ENCODE measurements around the gene NUP210. TPM values are rescaled to one million over a fixed set of nuclear protein-coding genes. Genes with fewer than 3 reads are reported as not detected.

Gene NUP210
- polyA plus RNA-seq, 1 of the 3 experiments (the other 2 are of a cell fraction) = 1.8 TPM

- H3K9me2 ChIP-seq = no peaks in the 10 kb centered on the region
- no peaks in the 10 kb centered on the region for H3K9me3 ChIP-seq
- H3F3A ChIP-seq (replicated peaks; ENCODE audit: insufficient read depth) = no peaks in the 10 kb centered on the region
- H3K4me3 ChIP-seq (ENCODE audit: low read depth in 2 of 2, low read length in 1 of 2) = no peak overlapping the region
- no peak overlapping the region for H3K27ac ChIP-seq (ENCODE audit: low read depth in 2 of 2, low read length in 1 of 2)
- 61% methylated on average over 8 of the region's 14 CpGs for WGBS (ENCODE audit: low lambda C conversion rate)
- no peaks in the 10 kb centered on the region; the same call in 1 of the 2 replicates for H3K27me3 ChIP-seq (ENCODE audit: insufficient read depth)
- peaks cover 0 to 7% of the 10 kb centered on the region in 2 experiments; a peak in 2 of 4 replicates for H3K4me1 ChIP-seq (ENCODE audit: control insufficient read depth in 1 of 2, insufficient read depth in 2 of 2, low read depth in 1 of 2, low read length in 1 of 2)
- CTCF ChIA-PET = interaction anchor here (1.0 to 1.9 kb wide), 2 partner anchors 8 to 14 kb away, joined by 3 to 8 read pairs; no protein-coding TSS in a partner anchor
- TF ChIP-seq EZH2phosphoT487 (IDR thresholded peaks at IDR 0.05; ENCODE audit: borderline replicate concordance, low read depth) (no peak), FOSL2 (IDR thresholded peaks at IDR 0.05; ENCODE audit: borderline replicate concordance, low read depth) (no peak)
- DNase-seq = no peak
- no peak overlapping the region for H3K9ac ChIP-seq
- POLR2A ChIA-PET = no interaction called here
- no peak overlapping the region for H2AFZ ChIP-seq (ENCODE audit: low read depth)
- no peaks in the 10 kb centered on the region for H3K79me2 ChIP-seq (ENCODE audit: insufficient read depth)
- no peaks in the 10 kb centered on the region for H3K36me3 ChIP-seq (replicated peaks in 1 of 2; ENCODE audit: control insufficient read depth in 1 of 2, insufficient read depth in 2 of 2, low read length in 1 of 2)
- no peaks in the 10 kb centered on the region for H4K20me1 ChIP-seq (ENCODE audit: insufficient read depth)
- H3K4me2 ChIP-seq = no peak overlapping the region
Measured at GRCh38 chr3:13275376-13276005, 144.6 kb downstream of the NUP210 start.

- H3K9me3 ChIP-seq = no peaks in the 10 kb centered on the region
- no peaks in the 10 kb centered on the region for H4K20me1 ChIP-seq (ENCODE audit: insufficient read depth)
- DNase-seq = no peak
- H3K4me1 ChIP-seq (ENCODE audit: control insufficient read depth in 1 of 2, insufficient read depth in 2 of 2, low read depth in 1 of 2, low read length in 1 of 2) = peaks cover 0 to 7% of the 10 kb centered on the region in 2 experiments; a peak in 2 of 4 replicates
- no peak overlapping the region for H2AFZ ChIP-seq (ENCODE audit: low read depth)
- H3K9me2 ChIP-seq = no peaks in the 10 kb centered on the region
- H3K27me3 ChIP-seq (ENCODE audit: insufficient read depth) = no peaks in the 10 kb centered on the region; the same call in 1 of the 2 replicates
- no peaks in the 10 kb centered on the region for H3F3A ChIP-seq (replicated peaks; ENCODE audit: insufficient read depth)
- H3K4me3 ChIP-seq (ENCODE audit: low read depth in 2 of 2, low read length in 1 of 2) = no peak overlapping the region
- 53% methylated on average over 7 of the region's 14 CpGs for WGBS (ENCODE audit: low lambda C conversion rate)
- no peaks in the 10 kb centered on the region for H3K36me3 ChIP-seq (replicated peaks in 1 of 2; ENCODE audit: control insufficient read depth in 1 of 2, insufficient read depth in 2 of 2, low read length in 1 of 2)
- POLR2A ChIA-PET = no interaction called here
- no peaks in the 10 kb centered on the region for H3K79me2 ChIP-seq (ENCODE audit: insufficient read depth)
- H3K27ac ChIP-seq (ENCODE audit: low read depth in 2 of 2, low read length in 1 of 2) = no peak overlapping the region
- H3K9ac ChIP-seq = no peak overlapping the region
- CTCF ChIA-PET = interaction anchor here (0.6 to 1.9 kb wide), 4 partner anchors 8 to 667 kb away, joined by 3 to 8 read pairs (median 3); no protein-coding TSS in a partner anchor
- no peak overlapping the region for H3K4me2 ChIP-seq
- TF ChIP-seq IRF3 (IDR thresholded peaks at IDR 0.05; ENCODE audit: low read depth, low read length) = no peak
- no peak for TF ChIP-seq SMC3 (IDR thresholded peaks at IDR 0.05; ENCODE audit: low read depth, low read length)
- no peak for TF ChIP-seq TEAD4 (IDR thresholded peaks at IDR 0.05; ENCODE audit: borderline replicate concordance, insufficient read depth)
- TF ChIP-seq RCOR1 (IDR thresholded peaks at IDR 0.05; ENCODE audit: low read length) = no peak
- TF ChIP-seq GABPA (IDR thresholded peaks at IDR 0.05; ENCODE audit: low read depth) = no peak
- TF ChIP-seq FOXJ3 (CRISPR knock-in tag; IDR thresholded peaks at IDR 0.05) = no peak
- no peak for TF ChIP-seq ZBTB33 (IDR thresholded peaks at IDR 0.05; ENCODE audit: borderline replicate concordance, low read depth)
- no peak for TF ChIP-seq PBX3 (IDR thresholded peaks at IDR 0.05)
- TF ChIP-seq JUND (IDR thresholded peaks at IDR 0.05) = no peak
- TF ChIP-seq GATA2 (CRISPR knock-in tag; IDR thresholded peaks at IDR 0.05) = no peak
- no peak for TF ChIP-seq MXI1 (IDR thresholded peaks at IDR 0.05; ENCODE audit: low read depth, low read length)
- TF ChIP-seq CTCF (IDR thresholded peaks at IDR 0.05) = no peak
- no peak for TF ChIP-seq EP300 (IDR thresholded peaks at IDR 0.05; ENCODE audit: borderline replicate concordance in 1 of 2, low read depth in 1 of 2, low read length in 1 of 2)
- TF ChIP-seq RAD21 (IDR thresholded peaks at IDR 0.05; ENCODE audit: low read length) = no peak
- TF ChIP-seq RXRA (IDR thresholded peaks at IDR 0.05; ENCODE audit: borderline replicate concordance, low read depth) = no peak
- TF ChIP-seq EZH2phosphoT487 (IDR thresholded peaks at IDR 0.05; ENCODE audit: borderline replicate concordance, low read depth) = no peak
Measured at GRCh38 chr3:13274551-13275332, 145.4 kb downstream of the NUP210 start.

Data from SK-N-SH (cell line).